ENCODE measurements around the gene SPEF1. TPM values are rescaled to one million over a fixed set of nuclear protein-coding genes. Genes with fewer than 3 reads are reported as not detected.

The SPEF1 gene
- total and polyA plus RNA-seq, 2 of the 13 experiments (the other 11 are each of a cell fraction or from before 2014, with no cell fraction given) = 0.11 to 0.27 TPM

- TF ChIP-seq, protein P1, sequence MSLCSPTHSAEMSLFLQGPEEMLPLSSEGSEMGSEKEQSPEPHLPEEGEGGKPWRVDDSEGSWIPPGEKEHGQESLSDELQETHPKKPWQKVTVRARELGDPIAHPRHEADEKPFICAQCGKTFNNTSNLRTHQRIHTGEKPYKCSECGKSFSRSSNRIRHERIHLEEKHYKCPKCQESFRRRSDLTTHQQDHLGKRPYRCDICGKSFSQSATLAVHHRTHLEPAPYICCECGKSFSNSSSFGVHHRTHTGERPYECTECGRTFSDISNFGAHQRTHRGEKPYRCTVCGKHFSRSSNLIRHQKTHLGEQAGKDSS (CRISPR knock-in tag; IDR thresholded peaks at IDR 0.05; ENCODE audit: borderline replicate concordance, low read depth) = 0 out of 2 replicates have a peak, but pooled peaks have one; percentile 7
- peak; percentile 33; the same call in 1 of the 2 replicates for TF ChIP-seq ETV6 (CRISPR knock-in tag; conservative IDR thresholded peaks at IDR 0.05)
- peak; percentile 18; the same call in 1 of the 2 replicates for TF ChIP-seq GATAD1 (CRISPR knock-in tag; IDR thresholded peaks at IDR 0.05)
- 0 out of 2 replicates have a peak, but pooled peaks have one; percentile 62 for TF ChIP-seq ZNF83 (CRISPR knock-in tag; IDR thresholded peaks at IDR 0.05; ENCODE audit: borderline replicate concordance)
- peak; percentile 50; the same call in 1 of the 2 replicates for TF ChIP-seq NFKB2 (CRISPR knock-in tag; IDR thresholded peaks at IDR 0.05; ENCODE audit: borderline replicate concordance)
- TF ChIP-seq ZNF567 (CRISPR knock-in tag; IDR thresholded peaks at IDR 0.05; ENCODE audit: borderline replicate concordance) = no peak
- TF ChIP-seq CBX5 (CRISPR knock-in tag; IDR thresholded peaks at IDR 0.05; ENCODE audit: borderline replicate concordance) = 0 out of 2 replicates have a peak, but pooled peaks have one; percentile 38
- peak; percentile 21; the same call in 1 of the 2 replicates for TF ChIP-seq MXD3 (CRISPR knock-in tag; IDR thresholded peaks at IDR 0.05)
- no peak for TF ChIP-seq MBNL3 (CRISPR knock-in tag; conservative IDR thresholded peaks at IDR 0.05)
- 0 out of 2 replicates have a peak, but pooled peaks have one; percentile 55 for TF ChIP-seq CREBL2 (CRISPR knock-in tag; IDR thresholded peaks at IDR 0.05; ENCODE audit: borderline replicate concordance)
- TF ChIP-seq ZNF556 (CRISPR knock-in tag; IDR thresholded peaks at IDR 0.05; ENCODE audit: borderline replicate concordance) = no peak
- peak; percentile 43; the same call in 1 of the 2 replicates for TF ChIP-seq HOXA3 (CRISPR knock-in tag; IDR thresholded peaks at IDR 0.05)
- TF ChIP-seq ZNF547 (CRISPR knock-in tag; IDR thresholded peaks at IDR 0.05) = 0 out of 2 replicates have a peak, but pooled peaks have one; percentile 16
- TF ChIP-seq SOX13 (IDR thresholded peaks at IDR 0.05) = no peak
- no peak for TF ChIP-seq SOX13 (CRISPR knock-in tag; conservative IDR thresholded peaks at IDR 0.05 in 1 of 2, IDR thresholded peaks at IDR 0.05 in 1 of 2)
- TF ChIP-seq, protein P2, sequence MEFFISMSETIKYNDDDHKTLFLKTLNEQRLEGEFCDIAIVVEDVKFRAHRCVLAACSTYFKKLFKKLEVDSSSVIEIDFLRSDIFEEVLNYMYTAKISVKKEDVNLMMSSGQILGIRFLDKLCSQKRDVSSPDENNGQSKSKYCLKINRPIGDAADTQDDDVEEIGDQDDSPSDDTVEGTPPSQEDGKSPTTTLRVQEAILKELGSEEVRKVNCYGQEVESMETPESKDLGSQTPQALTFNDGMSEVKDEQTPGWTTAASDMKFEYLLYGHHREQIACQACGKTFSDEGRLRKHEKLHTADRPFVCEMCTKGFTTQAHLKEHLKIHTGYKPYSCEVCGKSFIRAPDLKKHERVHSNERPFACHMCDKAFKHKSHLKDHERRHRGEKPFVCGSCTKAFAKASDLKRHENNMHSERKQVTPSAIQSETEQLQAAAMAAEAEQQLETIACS (CRISPR knock-in tag; IDR thresholded peaks at IDR 0.05) = peak; percentile 26; the same call in 1 of the 2 replicates
- no peak for TF ChIP-seq ZSCAN22 (CRISPR knock-in tag; IDR thresholded peaks at IDR 0.05)
- TF ChIP-seq ZNF563 (CRISPR knock-in tag; IDR thresholded peaks at IDR 0.05) = peak; percentile 35; the same call in 1 of the 2 replicates
- TF ChIP-seq, protein P3, sequence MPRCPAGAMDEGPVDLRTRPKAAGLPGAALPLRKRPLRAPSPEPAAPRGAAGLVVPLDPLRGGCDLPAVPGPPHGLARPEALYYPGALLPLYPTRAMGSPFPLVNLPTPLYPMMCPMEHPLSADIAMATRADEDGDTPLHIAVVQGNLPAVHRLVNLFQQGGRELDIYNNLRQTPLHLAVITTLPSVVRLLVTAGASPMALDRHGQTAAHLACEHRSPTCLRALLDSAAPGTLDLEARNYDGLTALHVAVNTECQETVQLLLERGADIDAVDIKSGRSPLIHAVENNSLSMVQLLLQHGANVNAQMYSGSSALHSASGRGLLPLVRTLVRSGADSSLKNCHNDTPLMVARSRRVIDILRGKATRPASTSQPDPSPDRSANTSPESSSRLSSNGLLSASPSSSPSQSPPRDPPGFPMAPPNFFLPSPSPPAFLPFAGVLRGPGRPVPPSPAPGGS (CRISPR knock-in tag; IDR thresholded peaks at IDR 0.05) = 0 out of 2 replicates have a peak, but pooled peaks have one; percentile 4
- 0 out of 2 replicates have a peak, but pooled peaks have one; percentile 59 for TF ChIP-seq MZF1 (CRISPR knock-in tag; IDR thresholded peaks at IDR 0.05; ENCODE audit: borderline replicate concordance)
- TF ChIP-seq REPIN1 (CRISPR knock-in tag; IDR thresholded peaks at IDR 0.05; ENCODE audit: borderline replicate concordance, low read depth) = 0 out of 2 replicates have a peak, but pooled peaks have one; percentile 9
- TF ChIP-seq POLR2G (IDR thresholded peaks at IDR 0.05; ENCODE audit: low read depth, low read length) = no peak
- TF ChIP-seq, protein P4, sequence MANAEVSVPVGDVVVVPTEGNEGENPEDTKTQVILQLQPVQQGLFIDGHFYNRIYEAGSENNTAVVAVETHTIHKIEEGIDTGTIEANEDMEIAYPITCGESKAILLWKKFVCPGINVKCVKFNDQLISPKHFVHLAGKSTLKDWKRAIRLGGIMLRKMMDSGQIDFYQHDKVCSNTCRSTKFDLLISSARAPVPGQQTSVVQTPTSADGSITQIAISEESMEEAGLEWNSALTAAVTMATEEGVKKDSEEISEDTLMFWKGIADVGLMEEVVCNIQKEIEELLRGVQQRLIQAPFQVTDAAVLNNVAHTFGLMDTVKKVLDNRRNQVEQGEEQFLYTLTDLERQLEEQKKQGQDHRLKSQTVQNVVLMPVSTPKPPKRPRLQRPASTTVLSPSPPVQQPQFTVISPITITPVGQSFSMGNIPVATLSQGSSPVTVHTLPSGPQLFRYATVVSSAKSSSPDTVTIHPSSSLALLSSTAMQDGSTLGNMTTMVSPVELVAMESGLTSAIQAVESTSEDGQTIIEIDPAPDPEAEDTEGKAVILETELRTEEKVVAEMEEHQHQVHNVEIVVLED (CRISPR knock-in tag; IDR thresholded peaks at IDR 0.05; ENCODE audit: borderline replicate concordance) = 0 out of 2 replicates have a peak, but pooled peaks have one; percentile 8
- TF ChIP-seq TOPORS (CRISPR knock-in tag; IDR thresholded peaks at IDR 0.05) = peak; percentile 70
Observed at GRCh38 chr20:3786126-3786484, 4.9 kb upstream of the SPEF1 start (continued).
